Posterior cingulate gyrus (tissue), 11 donors: ENCODE measurements around the gene EAF1.
"Not testable (repeated sequence)": the region's sequence is repeated elsewhere in the genome, so short reads cannot be mapped to it uniquely, and the experiment has no call there.

ENCODE experiments used
- DNase-seq, 10 donors: peaks; one replicate each; pipeline versions ENCODE4 v3.0.0 to v3.0.0-alpha.2; 2020 to 2021; ENCODE audit warnings: mixed read lengths in 3 of 10
- intact Hi-C: fragments of 100-400 bp; cut with DNase I; formaldehyde crosslinking; loops from one replicate; pipeline ENCODE4 v1.15.1; 2023

The EAF1 gene

DNA sequence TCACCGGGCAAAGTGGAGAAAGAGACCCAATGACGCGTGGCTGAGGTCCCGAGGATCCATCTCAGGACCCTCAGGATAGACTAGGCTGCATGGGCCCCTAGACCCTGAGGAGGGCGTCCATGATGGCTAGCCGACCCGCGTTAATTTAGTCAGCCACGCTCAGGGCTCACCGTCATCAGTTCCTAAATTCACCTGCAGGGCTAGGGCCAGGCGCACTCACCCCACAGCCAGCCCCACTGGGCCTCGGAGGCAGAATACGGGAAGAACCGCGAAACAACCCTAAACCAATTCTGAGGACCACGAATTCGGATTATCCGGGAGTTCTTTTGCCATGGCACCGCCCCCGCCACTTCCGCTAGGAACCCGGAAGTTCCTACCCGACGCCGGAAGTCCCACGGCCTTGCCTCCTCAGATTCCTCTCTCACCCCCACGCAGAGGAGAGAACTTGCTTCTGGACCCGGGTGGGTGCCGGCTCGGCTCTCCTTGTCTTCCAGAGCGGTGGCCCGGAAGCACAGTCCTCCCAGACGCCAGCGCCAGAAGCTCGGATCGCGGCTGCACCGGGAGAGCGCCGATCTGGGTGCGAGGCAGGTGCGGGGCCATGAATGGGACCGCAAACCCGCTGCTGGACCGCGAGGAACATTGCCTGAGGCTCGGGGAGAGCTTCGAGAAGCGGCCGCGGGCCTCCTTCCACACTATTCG is at the start of gene EAF1, which contains the start of gene METTL6:
TSS of gene EAF1 (plus strand) at position 417 of the 699 bp plus-strand sequence. CDS start at position 599, 182 bp downstream.
TSS of gene METTL6 (minus strand) at position 363 of the 699 bp plus-strand sequence. CDS start 1,033 bp downstream, outside the sequence.
- peak; percentile 78 to 98 (median 88) for DNase-seq
- intact Hi-C loops = loop anchor here (5.0 kb wide), 1 partner anchor 130 kb away; no protein-coding TSS in a partner anchor

DNA sequence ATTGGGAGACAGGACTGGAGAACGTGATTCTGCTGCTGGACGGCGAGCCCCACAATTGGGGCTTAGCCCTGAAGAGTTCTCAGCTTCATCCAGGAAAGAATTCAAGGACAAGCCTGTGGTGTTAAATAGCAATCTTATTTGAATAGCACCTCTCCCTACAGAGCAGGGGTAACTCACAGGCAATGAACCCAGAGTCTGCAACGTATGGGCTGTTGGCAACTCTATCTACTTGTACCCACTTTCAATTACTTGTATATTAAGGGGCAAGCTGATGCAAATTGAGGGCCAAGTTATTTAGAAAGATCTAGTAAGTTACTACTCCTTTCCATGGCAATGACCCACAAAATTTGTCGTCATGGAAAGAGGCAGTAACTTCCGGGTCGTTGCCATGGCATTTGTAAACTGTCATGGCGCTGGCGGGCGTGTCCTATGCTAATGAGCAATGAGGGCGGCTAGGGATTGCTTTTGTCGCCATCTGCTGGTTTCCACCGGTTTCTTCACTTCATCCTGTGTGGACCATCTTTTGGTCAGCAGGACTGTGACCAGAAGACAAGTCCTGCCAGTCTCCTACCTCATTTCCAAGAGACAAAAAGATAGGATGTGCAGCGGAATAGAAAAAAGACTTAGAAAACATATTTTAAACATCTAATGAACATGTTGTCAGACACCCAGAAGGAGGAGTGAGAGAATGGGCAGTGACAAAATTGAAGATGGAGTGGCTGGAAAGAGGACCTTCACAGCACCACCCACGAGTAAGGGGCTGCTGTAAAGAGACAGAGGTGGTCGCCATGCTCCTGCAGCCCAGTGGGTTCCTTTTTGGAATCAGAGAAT is 49.2 kb upstream of the EAF1 start:
- DNase-seq = peak; percentile 89 to 99 (median 96)
- intact Hi-C loops = loop anchor here (1.0 to 2.0 kb wide), 2 partner anchors 110 to 173 kb away; no protein-coding TSS in a partner anchor

DNA sequence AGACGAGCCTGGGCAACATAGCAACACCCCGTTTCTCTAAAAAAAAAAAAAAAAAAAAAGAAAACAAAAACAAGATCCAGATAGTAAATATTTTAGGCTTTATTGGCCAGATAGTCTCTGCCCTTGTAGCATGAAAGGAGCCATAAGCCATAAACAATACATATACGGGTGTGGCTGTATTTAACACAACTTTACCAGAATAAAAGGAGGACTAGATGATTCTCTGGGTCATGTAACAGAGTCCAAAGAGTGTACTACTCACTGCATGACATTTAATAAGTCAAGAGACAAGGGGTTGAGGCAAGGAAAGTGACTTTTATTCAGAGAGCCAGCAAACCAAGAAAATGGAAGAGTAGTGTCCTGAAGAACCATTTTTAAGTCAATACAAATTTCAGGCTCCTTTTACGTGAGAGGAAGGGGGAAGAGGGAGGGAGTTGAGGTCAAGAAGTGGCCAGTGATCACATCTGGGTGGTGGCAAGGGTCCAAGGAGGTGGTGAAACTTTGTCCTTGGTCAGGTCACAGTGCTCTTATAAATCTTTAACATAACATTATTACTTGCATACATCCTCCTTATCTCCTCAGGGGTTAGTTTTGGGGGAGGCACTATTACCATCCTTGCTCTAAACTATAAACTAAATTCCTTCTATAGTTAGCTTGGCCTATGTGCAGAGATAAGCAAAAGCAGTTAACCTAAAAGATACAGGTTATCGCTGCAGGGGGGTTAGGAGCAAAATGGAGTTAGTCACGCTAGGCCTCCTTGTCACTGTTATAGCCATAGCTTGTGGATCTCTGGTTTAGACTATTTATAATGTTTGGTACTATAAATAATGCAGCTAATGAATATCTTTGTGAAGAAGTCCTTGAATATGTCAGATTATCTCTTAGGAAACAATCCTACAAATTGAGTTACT is 46.2 kb upstream of the EAF1 start:
- intact Hi-C loops = no loop called here
- no peak for DNase-seq

DNA sequence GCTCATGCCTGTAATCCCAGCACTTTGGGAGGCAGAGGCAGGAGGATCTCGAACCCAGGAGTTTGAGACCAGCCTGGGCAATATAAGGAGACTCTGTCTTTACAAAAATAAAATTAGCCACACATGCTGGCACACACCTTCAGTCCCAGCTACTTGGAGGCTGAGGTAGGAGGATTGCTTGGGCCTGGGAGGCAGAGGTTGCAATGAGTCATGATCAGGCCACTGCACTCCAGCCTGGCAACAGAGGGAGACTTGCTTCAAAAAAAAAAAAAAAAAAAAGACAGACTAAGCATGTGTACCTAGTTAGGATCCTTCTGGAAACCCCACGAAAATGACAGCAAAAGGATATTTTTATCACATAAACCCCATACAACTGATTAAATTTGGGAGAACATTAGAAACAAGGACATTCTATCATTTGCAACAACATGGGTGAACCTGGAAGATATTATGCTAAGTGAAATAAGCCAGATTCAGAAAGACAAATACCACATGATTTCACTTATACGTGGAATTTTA is 44.9 kb upstream of the EAF1 start:
- no peak for DNase-seq
- intact Hi-C loops = no loop called here

DNA sequence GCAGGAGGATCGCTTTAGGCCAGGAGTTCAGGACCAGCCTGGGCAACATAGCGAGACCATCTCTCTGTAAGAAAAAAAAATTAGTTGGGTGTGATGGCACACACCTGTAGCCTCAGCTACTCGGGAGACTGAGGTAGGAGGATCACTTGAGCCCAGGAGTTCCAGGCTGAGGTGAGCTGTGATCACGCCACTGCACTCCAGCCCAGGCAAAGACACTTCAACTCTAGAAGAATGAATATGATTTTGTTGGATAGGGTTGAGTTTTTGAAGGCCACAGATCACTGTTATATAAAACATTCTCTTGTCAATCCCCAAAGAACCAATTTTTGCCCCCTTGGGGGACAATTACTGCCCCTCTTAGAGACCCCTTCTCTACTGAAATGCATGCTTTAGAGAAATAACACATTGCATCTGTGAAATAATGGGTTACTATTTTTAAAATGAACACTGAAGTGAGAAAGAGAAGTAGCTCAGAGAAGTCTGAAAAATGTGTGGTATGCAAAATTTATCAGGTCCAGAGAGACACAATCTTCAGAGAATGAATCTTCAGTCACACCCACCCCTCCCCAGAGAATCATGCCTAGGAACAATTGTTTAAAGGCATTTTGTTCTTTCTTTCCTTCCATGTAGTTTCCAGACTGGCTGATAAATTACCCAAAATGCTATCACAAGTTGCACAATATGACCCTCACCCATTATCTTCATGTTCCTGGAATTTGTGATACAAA is 42.7 kb upstream of the EAF1 start:
- DNase-seq = no peak
- intact Hi-C loops = no loop called here

DNA sequence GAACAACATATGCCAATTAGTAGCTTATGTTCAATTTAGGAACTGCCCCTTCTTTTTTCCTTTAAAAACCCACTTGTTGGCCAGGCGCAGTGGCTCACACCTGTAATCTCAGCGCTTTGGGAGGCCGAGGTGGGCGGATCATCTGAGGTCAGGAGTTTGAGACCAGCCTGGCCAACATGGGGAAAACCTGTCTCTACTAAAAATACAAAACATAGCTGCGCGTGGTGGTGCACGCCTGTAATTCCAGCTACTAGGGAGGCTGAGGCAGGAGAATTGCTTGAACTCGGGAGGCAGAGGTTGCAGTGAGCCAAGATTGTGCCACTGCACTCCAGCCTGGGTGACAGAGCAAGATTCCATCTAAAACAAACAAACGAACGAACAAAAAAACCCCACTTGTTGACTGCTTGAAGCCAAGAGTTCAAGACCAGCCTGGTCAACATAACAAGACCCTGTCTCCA is 42.1 kb upstream of the EAF1 start:
- intact Hi-C loops, DNase-seq: not testable (repeated sequence)

DNA sequence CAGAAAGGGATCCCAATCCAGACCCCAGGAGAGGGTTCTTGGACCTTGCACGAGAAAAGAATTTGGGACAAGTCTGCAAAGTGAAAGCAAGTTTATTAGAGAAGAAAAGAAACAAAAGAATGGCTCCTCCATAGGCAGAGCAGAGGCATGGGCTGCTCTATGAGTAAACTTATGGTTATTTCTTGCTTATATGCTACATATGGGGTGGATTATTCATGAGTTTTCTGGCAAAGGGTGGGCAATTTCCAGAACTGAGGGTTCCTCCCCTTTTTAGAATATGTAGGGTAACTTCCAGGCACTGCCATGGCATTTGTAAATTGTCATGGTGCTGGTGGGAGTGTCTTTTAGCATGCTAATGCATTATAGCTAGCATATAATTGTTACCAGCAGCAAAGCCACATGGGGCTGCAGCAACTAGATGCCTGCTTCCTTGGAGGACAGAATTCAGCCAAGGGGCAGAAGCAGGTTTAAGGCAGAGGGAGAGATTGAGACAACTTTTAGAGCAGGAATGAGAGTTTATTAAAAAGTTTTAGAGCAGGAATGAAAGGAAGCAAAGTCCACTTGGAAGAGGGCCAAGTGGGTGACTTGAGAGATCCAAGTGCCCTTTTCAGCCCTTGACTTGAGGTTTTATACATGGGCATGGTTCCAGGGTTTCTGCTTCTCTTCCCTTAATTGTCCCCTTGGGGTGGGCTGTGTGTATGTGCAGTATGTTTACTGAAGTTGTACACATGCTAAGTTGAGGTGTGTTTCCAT is 41.3 kb upstream of the EAF1 start:
- intact Hi-C loops = no loop called here
- no peak for DNase-seq

DNA sequence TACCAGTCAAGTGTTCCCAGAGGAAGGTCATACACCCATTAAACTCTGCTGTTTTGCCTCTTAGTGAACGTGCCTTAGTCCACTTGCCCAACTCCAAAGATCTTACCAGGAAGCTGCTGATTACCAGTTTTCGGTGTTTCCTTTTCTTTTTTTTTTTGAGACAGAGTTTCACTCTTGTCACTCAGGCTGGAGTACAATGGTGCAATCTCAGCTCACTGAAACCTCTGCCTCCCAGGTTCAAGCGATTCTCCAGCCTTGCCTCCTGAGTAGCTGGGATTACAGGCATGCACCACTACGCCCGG is 40.8 kb upstream of the EAF1 start:
- intact Hi-C loops, DNase-seq: not testable (repeated sequence)

DNA sequence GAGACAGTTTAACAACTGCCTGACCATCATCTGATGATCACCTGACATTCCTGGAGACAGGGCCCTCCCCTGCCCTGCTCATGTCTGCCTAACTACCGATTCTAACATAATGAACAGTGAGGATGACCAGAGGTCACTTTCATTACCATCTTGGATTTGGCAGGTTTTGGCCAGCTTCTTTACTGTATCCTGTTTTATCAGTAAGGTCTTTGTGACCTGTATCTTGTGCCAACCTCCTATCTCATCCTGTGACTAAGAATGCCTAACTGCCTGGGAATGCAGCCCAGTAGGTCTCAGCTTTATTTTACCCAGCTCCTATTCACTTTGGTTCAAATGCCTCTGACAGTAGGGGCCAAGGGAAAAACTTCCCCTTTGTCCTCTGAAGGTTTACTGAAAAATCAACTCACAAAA is 40.2 kb upstream of the EAF1 start:
- DNase-seq = no peak
- intact Hi-C loops = no loop called here

DNA sequence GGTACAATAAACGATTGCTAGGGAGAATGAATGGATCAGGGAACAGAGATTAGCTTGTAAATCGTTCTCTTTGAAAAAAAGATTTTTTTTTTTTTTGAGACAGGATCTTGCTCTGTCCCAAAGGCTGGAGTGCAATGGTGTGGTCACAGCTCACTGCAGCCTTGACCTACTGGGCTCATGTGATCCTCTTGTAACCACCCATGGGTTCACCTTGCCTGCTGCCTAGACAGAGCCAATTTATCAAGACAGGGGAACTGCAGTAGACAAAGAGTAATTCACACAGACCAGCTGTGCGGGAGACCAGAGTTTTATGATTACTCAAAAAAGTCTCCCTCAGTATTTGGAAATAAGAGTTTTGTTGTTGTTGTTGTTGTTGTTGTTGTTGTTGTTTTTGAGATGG is 39.7 kb upstream of the EAF1 start:
- intact Hi-C loops = no loop called here
- no peak for DNase-seq

DNA sequence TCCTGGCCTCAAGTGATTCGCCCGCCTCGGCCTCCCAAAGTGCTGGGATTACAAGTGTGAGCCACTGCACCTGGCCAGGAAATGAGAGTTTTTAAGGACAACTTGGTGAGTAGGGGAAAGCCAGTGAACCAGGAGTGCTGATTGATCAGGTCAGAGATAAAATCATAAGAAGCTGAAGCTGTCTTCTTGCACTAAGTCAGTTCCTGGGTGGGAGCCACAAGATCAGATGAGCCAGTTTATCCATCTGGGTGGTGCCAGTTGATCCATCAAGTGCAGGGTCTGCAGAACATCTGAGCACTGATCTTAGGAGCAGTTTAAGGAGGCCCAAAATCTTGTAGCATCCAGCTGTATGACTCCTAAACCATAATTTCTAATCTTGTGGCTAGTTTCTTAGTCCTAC is 39.1 kb upstream of the EAF1 start:
- DNase-seq, intact Hi-C loops: not testable (repeated sequence)

DNA sequence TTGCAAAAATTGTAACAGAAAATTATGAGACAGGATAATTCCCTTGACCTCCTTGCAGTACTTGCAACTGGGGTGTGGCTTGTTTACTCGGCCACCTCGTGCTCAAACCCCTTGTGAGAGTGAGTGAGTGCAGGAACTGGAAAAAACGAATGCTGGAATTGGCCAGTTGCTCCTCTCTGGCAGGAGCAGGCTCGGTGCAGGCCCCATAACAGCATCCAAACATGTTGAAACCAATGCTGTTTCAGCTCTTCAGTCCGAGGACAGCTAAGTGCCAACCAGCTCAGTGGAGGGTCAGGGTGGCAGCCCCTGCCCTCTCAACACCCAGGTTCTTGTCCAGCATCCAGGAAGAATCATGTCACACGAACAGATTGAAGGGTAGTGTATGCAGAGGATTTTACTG is 36.9 kb upstream of the EAF1 start:
- no peak for DNase-seq
- intact Hi-C loops = no loop called here

DNA sequence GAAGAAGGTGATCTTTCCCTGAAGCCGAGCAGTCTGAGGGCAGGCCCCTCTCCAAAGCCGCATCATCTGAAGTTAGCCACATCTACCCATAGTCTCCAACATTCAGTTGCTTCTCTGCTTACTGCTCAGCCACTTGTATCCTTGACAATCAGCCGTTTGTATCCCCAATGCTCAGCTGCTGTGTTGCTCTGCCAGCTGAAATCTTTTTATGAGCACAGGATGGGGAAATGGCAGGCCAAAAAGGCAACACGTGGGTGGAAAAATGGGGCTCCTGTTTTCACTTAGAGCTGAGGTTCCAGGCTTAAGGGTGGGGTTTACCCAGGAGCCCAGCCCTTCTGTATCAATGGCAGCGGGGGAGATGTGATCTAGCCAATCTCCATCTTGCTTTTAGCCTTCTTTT is 36.4 kb upstream of the EAF1 start:
- DNase-seq = no peak
- intact Hi-C loops = no loop called here

DNA sequence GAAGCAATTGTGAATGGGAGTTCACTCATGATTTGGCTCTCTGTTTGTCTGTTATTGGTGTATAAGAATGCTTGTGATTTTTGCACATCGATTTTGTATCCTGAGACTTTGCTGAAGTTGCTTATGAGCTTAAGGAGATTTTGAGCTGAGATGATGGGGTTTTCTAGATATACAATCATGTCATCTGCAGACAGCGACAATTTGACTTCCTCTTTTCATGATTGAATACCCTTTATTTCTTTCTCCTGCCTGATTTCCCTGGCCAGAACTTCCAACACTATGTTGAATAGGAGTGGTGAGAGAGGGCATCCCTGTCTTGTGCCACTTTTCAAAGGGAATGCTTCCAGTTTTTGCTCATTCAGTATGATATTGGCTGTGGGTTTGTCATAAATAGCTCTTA is 34.1 kb upstream of the EAF1 start:
- intact Hi-C loops, DNase-seq: not testable (repeated sequence)

DNA sequence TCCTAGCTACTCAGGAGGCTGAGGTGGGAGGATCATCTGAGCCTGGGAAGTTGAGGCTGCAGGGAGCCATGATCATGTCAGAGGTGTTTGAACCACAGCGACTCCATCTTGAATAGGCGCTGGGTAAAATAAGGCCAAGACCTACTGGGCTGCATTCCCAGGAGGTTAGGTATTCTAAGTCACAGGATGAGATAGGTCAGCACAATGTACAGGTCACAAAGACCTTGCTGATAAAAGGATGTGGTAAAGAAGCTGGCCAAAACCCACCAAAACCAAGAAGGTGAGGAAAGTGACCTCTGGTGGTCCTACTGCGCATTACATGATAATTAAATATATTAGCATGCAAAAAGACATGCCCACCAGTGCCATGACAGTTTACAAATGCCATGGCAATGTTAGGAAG is 28.7 kb upstream of the EAF1 start:
- peak in 1 of 10 donors; percentile 13 for DNase-seq
- intact Hi-C loops = not testable (repeated sequence)

DNA sequence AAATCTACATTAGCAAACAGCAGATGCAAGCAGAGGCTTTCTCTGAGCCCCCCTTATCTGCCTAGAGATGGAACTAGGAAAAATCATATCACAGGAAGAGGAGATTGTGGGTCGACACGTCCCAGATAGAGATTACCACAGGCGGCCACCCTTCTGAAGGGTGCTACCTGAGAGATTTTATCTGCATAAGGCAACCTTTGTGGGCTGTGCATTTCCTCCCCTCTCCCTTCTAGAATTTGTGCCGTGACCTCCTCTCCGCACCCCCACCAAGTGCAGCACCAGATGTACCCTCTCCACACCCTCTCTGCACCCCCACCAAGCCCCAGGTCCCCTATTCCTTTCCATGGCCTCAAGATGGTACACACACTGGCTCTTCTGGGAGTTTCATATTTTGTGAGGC is 27.4 kb upstream of the EAF1 start:
- intact Hi-C loops = no loop called here
- no peak for DNase-seq

DNA sequence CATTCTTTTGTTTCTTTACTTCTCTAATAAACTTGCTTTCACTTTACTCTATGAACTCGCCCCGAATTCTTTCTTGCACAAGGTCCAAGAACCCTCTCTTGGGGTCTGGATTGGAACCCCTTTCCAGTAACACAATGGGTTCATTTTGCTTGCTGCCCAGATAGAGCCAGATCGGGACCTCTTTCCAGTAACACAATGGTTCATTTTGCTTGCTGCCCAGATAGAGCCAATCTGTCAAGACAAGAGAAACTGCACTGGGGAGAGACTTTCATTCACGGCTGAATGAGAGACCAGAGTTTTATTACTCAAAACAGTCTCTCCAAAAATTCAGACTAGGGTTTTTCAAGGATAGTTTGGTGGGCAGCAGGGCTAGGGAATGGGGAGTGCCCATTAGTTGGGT is 25.5 kb upstream of the EAF1 start:
- DNase-seq = no peak
- intact Hi-C loops = no loop called here

DNA sequence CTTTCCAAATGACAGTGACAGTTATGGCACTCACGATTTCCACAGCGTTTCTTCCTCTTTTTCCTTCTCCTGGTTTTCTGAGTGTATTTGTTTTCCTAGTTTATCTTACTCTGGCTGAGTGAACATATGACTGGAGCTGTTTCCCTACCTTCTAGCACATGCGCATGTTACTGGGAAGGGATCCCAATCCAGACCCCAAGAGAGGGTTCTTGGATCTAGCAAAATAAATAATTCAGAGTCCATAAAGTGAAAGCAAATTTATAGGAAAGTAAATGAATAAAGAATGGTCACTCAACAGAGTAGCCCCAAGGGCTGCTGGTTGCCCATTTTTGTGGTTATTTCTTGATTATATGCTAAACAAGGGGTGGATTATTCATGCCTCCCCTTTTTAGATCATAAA is 23.9 kb upstream of the EAF1 start:
- intact Hi-C loops = no loop called here
- no peak for DNase-seq

DNA sequence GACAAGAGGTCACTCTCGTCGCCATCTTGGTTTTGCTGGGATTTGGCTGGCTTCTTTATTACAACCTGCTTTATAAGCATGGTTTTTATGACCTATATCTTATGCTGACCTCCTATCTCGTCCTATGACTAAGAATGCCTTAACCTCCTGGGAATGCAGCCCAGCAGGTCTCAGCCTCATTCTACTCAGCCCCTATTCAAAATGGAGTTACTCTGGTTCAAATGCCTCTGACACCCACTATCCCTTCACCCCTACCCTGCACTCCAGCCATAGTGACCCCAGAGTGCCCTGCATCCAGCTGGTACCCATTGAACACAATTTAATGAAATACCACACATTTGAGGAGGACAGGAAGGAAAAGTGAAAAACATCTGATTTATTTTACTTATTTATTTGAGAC is 23.4 kb upstream of the EAF1 start:
- intact Hi-C loops = loop anchor here (2.0 kb wide), 1 partner anchor 201 kb away; no protein-coding TSS in a partner anchor
- no peak for DNase-seq
